B cell (primary cell): ENCODE results near the gene FIZ1. TPM values are rescaled to one million over a fixed set of nuclear protein-coding genes. Genes with fewer than 3 reads are reported as not detected.
A peak's percentile ranks its signal among the peaks of the same experiment; 100 is the strongest.

Source experiments
- ATAC-seq: fragments of 200-7000 bp; cut with Tn5 transposase; one replicate; pipeline ENCODE4 v1.10.0; 2021; ENCODE audit warnings: low read depth, mild to moderate bottlenecking, moderate number of reproducible peaks, moderate library complexity
- CTCF ChIA-PET: fragments of 350-600 bp; sonication (Branson Sonifier 250); formaldehyde crosslinking; loops from one replicate; lab custom pipeline; 2021; ENCODE audit warnings: antibody characterized with exemption, inconsistent platforms; lab: Charles Lee
- POLR2A ChIA-PET: fragments of 350-600 bp; sonication (Branson Sonifier 250); formaldehyde crosslinking; loops from one replicate; lab custom pipeline; 2021; ENCODE audit warnings: antibody characterized with exemption; lab: Charles Lee
- DNase-seq: peaks from one replicate; pipeline ENCODE4 v3.0.0; 2013
- H2AFZ ChIP-seq: 2 replicates; pipeline ENCODE4 v1.6.1; 2012; ENCODE audit warnings: mild to moderate bottlenecking, low read depth, low read length; ENCODE audit not compliant: insufficient read depth, poor library complexity, severe bottlenecking
- H3K27ac ChIP-seq, 2 donors: 1 replicate in 1 of 2; 2 replicates in 1 of 2; pipeline ENCODE4 v1.5.1; 2012 to 2013; ENCODE audit warnings: low read length in 2 of 2, mild to moderate bottlenecking in 2 of 2, moderate library complexity in 1 of 2
- H3K27me3 ChIP-seq, 4 experiments: fragments of 200-600 bp in 1 of 4; sonication (generic) in 1 of 4; replicated peaks in 1 of 4; 1 replicate in 2 of 4; 2 replicates in 2 of 4; pipeline versions ENCODE4 v1.6.1 to v1.7.0; 2013 to 2016; ENCODE audit warnings: low read length in 3 of 4, mild to moderate bottlenecking in 2 of 4, mixed read lengths in 1 of 4, moderate library complexity in 1 of 4; ENCODE audit not compliant: insufficient read depth in 4 of 4, control insufficient read depth in 3 of 4; ENCODE audit errors: control extremely low read depth in 1 of 4
- H3K36me3 ChIP-seq, 2 experiments: replicated peaks in 1 of 2; 1 replicate in 1 of 2; 2 replicates in 1 of 2; pipeline versions ENCODE4 v1.6.1 to v1.7.1; 2013; ENCODE audit warnings: low read length in 1 of 2; ENCODE audit not compliant: insufficient read depth in 2 of 2, control insufficient read depth in 1 of 2; ENCODE audit errors: control extremely low read depth in 1 of 2, extremely low read depth in 1 of 2
- H3K4me1 ChIP-seq, 2 donors: fragments of 200-600 bp in 1 of 2; sonication (generic) in 1 of 2; 1 replicate in 1 of 2; 2 replicates in 1 of 2; pipeline versions ENCODE4 v1.5.1 to v1.6.1; 2013 to 2017; ENCODE audit warnings: low read length in 2 of 2; ENCODE audit not compliant: control insufficient read depth in 2 of 2, insufficient read depth in 2 of 2
- H3K4me2 ChIP-seq: replicated peaks from 2 replicates; pipeline ENCODE3; 2012; ENCODE audit warnings: mild to moderate bottlenecking, low read depth, low read length; ENCODE audit not compliant: poor library complexity, severe bottlenecking
- H3K4me3 ChIP-seq, 5 experiments: fragments of 200-600 bp in 1 of 5; sonication (generic) in 1 of 5; 1 replicate in 3 of 5; 2 replicates in 2 of 5; pipeline versions ENCODE4 v1.5.1 to v1.7.0; 2011 to 2016; ENCODE audit warnings: low read length in 4 of 5, mild to moderate bottlenecking in 4 of 5, low read depth in 2 of 5, control low read depth in 1 of 5, moderate library complexity in 1 of 5; ENCODE audit not compliant: insufficient read depth in 1 of 5; ENCODE audit errors: control extremely low read depth in 1 of 5, extremely low read depth in 1 of 5
- H3K79me2 ChIP-seq: fragments of 200-600 bp; sonication (generic); one replicate; pipeline ENCODE4 v1.6.0; 2016; ENCODE audit warnings: low read length; ENCODE audit not compliant: control insufficient read depth, insufficient read depth
- H3K9ac ChIP-seq: fragments of 200-600 bp; sonication (generic); 2 replicates; pipeline ENCODE4 v1.6.1; 2017; ENCODE audit warnings: mild to moderate bottlenecking, low read length, moderate library complexity
- H3K9me3 ChIP-seq, 3 donors: one replicate each; pipeline versions ENCODE4 v1.6.1 to v1.7.1; 2013; ENCODE audit warnings: low read length in 2 of 3; ENCODE audit not compliant: control insufficient read depth in 2 of 3, insufficient read depth in 1 of 3; ENCODE audit errors: control extremely low read depth in 1 of 3
- H4K20me1 ChIP-seq: 2 replicates; pipeline ENCODE4 v1.6.0; 2012; ENCODE audit warnings: mild to moderate bottlenecking, low read length; ENCODE audit not compliant: insufficient read depth, control insufficient read depth, poor library complexity, severe bottlenecking
- H3K27ac Mint-ChIP-seq: one replicate; pipeline ENCODE4 v1.8.0; 2021; ENCODE audit warnings: mixed read lengths
- H3K27me3 Mint-ChIP-seq: one replicate; pipeline ENCODE4 v1.8.0; 2021; ENCODE audit warnings: mixed read lengths
- H3K4me1 Mint-ChIP-seq: one replicate; pipeline ENCODE4 v1.8.0; 2021; ENCODE audit warnings: mixed read lengths
- H3K4me3 Mint-ChIP-seq: one replicate; pipeline ENCODE4 v1.8.0; 2021; ENCODE audit warnings: mixed read lengths
- H3K9me3 Mint-ChIP-seq: one replicate; pipeline ENCODE4 v1.8.0; 2022; ENCODE audit warnings: mixed read lengths; ENCODE audit not compliant: insufficient read depth
- EZH2 ChIP-seq: IDR thresholded peaks from 2 replicates; pipeline ENCODE4 v1.6.1; 2012; ENCODE audit warnings: borderline replicate concordance, low read depth, mild to moderate bottlenecking, moderate library complexity, low read length; ENCODE audit not compliant: insufficient read depth, poor library complexity, severe bottlenecking
- WGBS: methylation state at CpG from one replicate; pipeline ENCODE4 v1.1.5; 2013; ENCODE audit warnings: missing lambda C conversion rate; ENCODE audit not compliant: insufficient coverage; 5-methylcytosine and 5-hydroxymethylcytosine counted together
- intact Hi-C: fragments of 100-400 bp; cut with micrococcal nuclease; formaldehyde crosslinking; loops from one replicate; pipeline ENCODE4 v1.10.0; 2022
- polyA plus RNA-seq: library from polyadenylated mRNA; depleted of rRNA; stranded (reverse); fragments of >200 nt; gene quantifications from 2 replicates; pipeline ENCODE4 v1.2.3, GENCODE V29; 2012
- total RNA-seq, 2 donors: library from RNA; stranded (reverse); fragments of 120-200 nt in 1 of 2; gene quantifications; 1 replicate in 1 of 2; 2 replicates in 1 of 2; pipeline versions ENCODE4 v1.2.3 to v1.2.4, GENCODE V29; 2013 to 2022
- TF ChIP-seq, protein P1 (sequence below): fragments of 200-600 bp; IDR thresholded peaks from one replicate; pipeline ENCODE4 v1.8.0; 2022; ENCODE audit warnings: antibody characterized with exemption, mild to moderate bottlenecking

Gene FIZ1
- total and polyA plus RNA-seq, 2 donors (not counting 1 experiment from before 2014, with no cell fraction given) = 8.0 to 26.4 TPM

DNA sequence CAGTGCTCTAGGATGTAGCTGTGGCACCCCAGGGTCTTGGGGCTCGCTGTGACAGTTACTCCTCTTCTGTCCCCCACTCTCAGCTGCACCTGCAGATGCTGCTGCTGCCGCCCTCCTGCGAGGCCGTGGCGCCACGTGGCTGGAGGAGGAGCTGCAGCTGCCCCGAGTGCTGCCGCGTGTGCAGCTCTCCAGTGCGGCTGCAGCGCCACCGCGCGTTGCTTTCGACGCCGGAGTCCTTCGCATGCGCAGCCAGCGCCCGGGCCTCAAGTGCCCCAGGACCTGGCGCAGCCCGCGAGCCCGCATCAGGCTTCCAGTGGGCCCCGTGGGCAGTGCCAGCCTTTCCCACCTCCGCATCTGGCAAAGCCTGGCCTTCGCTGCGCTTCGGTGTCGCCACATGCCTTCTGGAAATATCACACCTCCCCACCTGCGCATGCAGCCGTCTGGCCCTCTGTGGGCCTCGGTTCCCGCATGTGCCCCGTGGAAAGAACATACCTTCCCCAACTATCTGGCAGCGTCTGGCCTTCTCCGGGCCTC, 40.8 kb upstream of the FIZ1 start:
- peak overlapping the region; percentile 53 for H2AFZ ChIP-seq

More for the DNA sequence above, 40.8 kb upstream of the FIZ1 start:
- peak; percentile 17 for ATAC-seq
- H3K9me3 ChIP-seq = peaks cover 0 to 11% (median 0%) of the 10 kb centered on the region in 3 donors
- ChIA-PET POLR2A (interaction anchor here (0.8 to 1.5 kb wide), 4 partner anchors 9 to 40 kb away, joined by 3 to 9 read pairs (median 4); partner anchors contain the start of gene U2AF2), CTCF (interaction anchor here (1.0 to 9.4 kb wide), 7 partner anchors 7 to 52 kb away, joined by 3 to 131 read pairs (median 4); partner anchors contain the start of gene CCDC106)
- no peaks in the 10 kb centered on the region for H3K27me3 Mint-ChIP-seq
- peak overlapping the region; percentile 72 to 79 for H3K27ac ChIP-seq
- H3K4me3 ChIP-seq = peak overlapping the region in 4 of 5 experiments; percentile 28 to 85 (median 80)
- H3K4me2 ChIP-seq = peak overlapping the region; percentile 96
- H3K9me3 Mint-ChIP-seq = no peaks in the 10 kb centered on the region
- H3K27ac Mint-ChIP-seq = peak overlapping the region; percentile 91
- peaks cover 17% of the 10 kb centered on the region for H4K20me1 ChIP-seq
- DNase-seq = peak; percentile 91
- peak overlapping the region; percentile 84 for H3K4me3 Mint-ChIP-seq
- H3K36me3 ChIP-seq = peaks cover 2 to 8% of the 10 kb centered on the region in 2 experiments
- WGBS = 31% methylated on average over 38 of the region's 38 CpGs
- no peaks in the 10 kb centered on the region for H3K27me3 ChIP-seq
- H3K4me1 ChIP-seq = peaks cover 36 to 75% of the 10 kb centered on the region in 2 donors
- peak overlapping the region; percentile 77 for H3K9ac ChIP-seq
- TF ChIP-seq, protein P1, sequence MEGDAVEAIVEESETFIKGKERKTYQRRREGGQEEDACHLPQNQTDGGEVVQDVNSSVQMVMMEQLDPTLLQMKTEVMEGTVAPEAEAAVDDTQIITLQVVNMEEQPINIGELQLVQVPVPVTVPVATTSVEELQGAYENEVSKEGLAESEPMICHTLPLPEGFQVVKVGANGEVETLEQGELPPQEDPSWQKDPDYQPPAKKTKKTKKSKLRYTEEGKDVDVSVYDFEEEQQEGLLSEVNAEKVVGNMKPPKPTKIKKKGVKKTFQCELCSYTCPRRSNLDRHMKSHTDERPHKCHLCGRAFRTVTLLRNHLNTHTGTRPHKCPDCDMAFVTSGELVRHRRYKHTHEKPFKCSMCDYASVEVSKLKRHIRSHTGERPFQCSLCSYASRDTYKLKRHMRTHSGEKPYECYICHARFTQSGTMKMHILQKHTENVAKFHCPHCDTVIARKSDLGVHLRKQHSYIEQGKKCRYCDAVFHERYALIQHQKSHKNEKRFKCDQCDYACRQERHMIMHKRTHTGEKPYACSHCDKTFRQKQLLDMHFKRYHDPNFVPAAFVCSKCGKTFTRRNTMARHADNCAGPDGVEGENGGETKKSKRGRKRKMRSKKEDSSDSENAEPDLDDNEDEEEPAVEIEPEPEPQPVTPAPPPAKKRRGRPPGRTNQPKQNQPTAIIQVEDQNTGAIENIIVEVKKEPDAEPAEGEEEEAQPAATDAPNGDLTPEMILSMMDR = peak; percentile 38
- no peak for TF ChIP-seq EZH2
- H3K79me2 ChIP-seq = peaks cover 36% of the 10 kb centered on the region
- peaks cover 74% of the 10 kb centered on the region for H3K4me1 Mint-ChIP-seq
- intact Hi-C loops = loop anchor here (5.0 kb wide), 3 partner anchors 33 to 233 kb away; partner anchors contain the start of genes EPN1, UBE2S and ZNF865
